MM.1S (cell line): ENCODE data around the gene TTYH3.

ENCODE experiments used
- DNase-seq: peaks from one replicate; pipeline ENCODE4 v3.0.0-alpha.2; 2015
- H2AFZ ChIP-seq: fragments of 300-600 bp; sonication (generic); 2 replicates; pipeline ENCODE4 v1.6.0; 2016; ENCODE audit warnings: antibody characterized with exemption, low read length
- H3F3A ChIP-seq: fragments of 300-600 bp; sonication (generic); 2 replicates; pipeline ENCODE4 v1.6.1; 2016; ENCODE audit warnings: mild to moderate bottlenecking, antibody characterized with exemption, low read length, moderate library complexity, mixed read lengths; ENCODE audit not compliant: insufficient read depth
- H3K27ac ChIP-seq: fragments of 300-600 bp; sonication (generic); 2 replicates; pipeline ENCODE4 v1.5.1; 2016; ENCODE audit warnings: mild to moderate bottlenecking, low read length
- H3K27me3 ChIP-seq: fragments of 300-600 bp; sonication (generic); replicated peaks from 2 replicates; pipeline ENCODE4 v1.6.0; 2016; ENCODE audit warnings: low read length; ENCODE audit not compliant: insufficient read depth
- H3K36me3 ChIP-seq: fragments of 300-600 bp; sonication (generic); replicated peaks from 2 replicates; pipeline ENCODE4 v1.6.1; 2016; ENCODE audit warnings: mild to moderate bottlenecking, low read length, mixed read lengths; ENCODE audit not compliant: insufficient read depth
- H3K4me1 ChIP-seq: fragments of 300-600 bp; sonication (generic); 2 replicates; pipeline ENCODE4 v1.6.1; 2016; ENCODE audit warnings: low read length, mixed read lengths
- H3K4me2 ChIP-seq: fragments of 300-600 bp; sonication (generic); 2 replicates; pipeline ENCODE4 v1.6.0; 2016; ENCODE audit warnings: low read depth, low read length
- H3K4me3 ChIP-seq: fragments of 300-600 bp; sonication (generic); 2 replicates; pipeline ENCODE4 v1.5.1; 2016; ENCODE audit warnings: low read length, mixed read lengths
- H3K79me2 ChIP-seq: fragments of 300-600 bp; sonication (generic); 2 replicates; pipeline ENCODE4 v1.6.1; 2016; ENCODE audit warnings: mixed run types, low read length, mixed read lengths
- H3K9ac ChIP-seq: fragments of 300-600 bp; sonication (generic); 2 replicates; pipeline ENCODE4 v1.6.1; 2016; ENCODE audit warnings: low read length, mixed read lengths
- H3K9me2 ChIP-seq: fragments of 300-600 bp; sonication (generic); replicated peaks from 2 replicates; pipeline ENCODE4 v1.6.1; 2016; ENCODE audit warnings: mild to moderate bottlenecking, low read length, mixed read lengths; ENCODE audit not compliant: insufficient read depth
- H3K9me3 ChIP-seq: fragments of 300-600 bp; sonication (generic); replicated peaks from 2 replicates; pipeline ENCODE4 v1.6.1; 2016; ENCODE audit warnings: mild to moderate bottlenecking, low read length, mixed read lengths; ENCODE audit not compliant: insufficient read depth
- H4K20me1 ChIP-seq: fragments of 300-600 bp; sonication (generic); 2 replicates; pipeline ENCODE4 v1.6.1; 2016; ENCODE audit warnings: mild to moderate bottlenecking, low read length, moderate library complexity, mixed read lengths; ENCODE audit not compliant: insufficient read depth
- CTCF ChIP-seq: fragments of 300-600 bp; sonication (generic); IDR thresholded peaks from 2 replicates; pipeline ENCODE4 v1.5.1; 2016; ENCODE audit warnings: antibody characterized with exemption, low read length, mixed read lengths
- EZH2 ChIP-seq: fragments of 300-600 bp; sonication (generic); optimal IDR thresholded peaks from 2 replicates; pipeline ENCODE3; 2017; ENCODE audit warnings: low read depth, mild to moderate bottlenecking, antibody characterized with exemption, low read length, mixed read lengths
- EZH2phosphoT487 ChIP-seq: fragments of 300-600 bp; sonication (generic); IDR thresholded peaks from 2 replicates; pipeline ENCODE4 v1.6.1; 2018; ENCODE audit warnings: antibody characterized with exemption, low read length

TTYH3 gene

GRCh38 chr7:2637066-2637471 is 5.3 kb downstream of the TTYH3 start:
- H3K4me1 ChIP-seq: no peaks in the 10 kb centered on the region
- no peak overlapping the region for H3K4me2 ChIP-seq
- no peaks in the 10 kb centered on the region for H3K79me2 ChIP-seq
- H3K4me3 ChIP-seq: no peak overlapping the region
- H3K36me3 ChIP-seq: no peaks in the 10 kb centered on the region
- no peaks in the 10 kb centered on the region for H3F3A ChIP-seq
- H3K27ac ChIP-seq: no peak overlapping the region
- no peak overlapping the region for H2AFZ ChIP-seq
- no peak for DNase-seq
- H3K27me3 ChIP-seq: peaks cover 98% of the 10 kb centered on the region
- H4K20me1 ChIP-seq: no peaks in the 10 kb centered on the region
- TF ChIP-seq EZH2 (no peak), EZH2phosphoT487 (no peak), CTCF (no peak)
- no peaks in the 10 kb centered on the region for H3K9me2 ChIP-seq
- H3K9ac ChIP-seq: no peak overlapping the region
- H3K9me3 ChIP-seq: no peaks in the 10 kb centered on the region

GRCh38 chr7:2637505-2638223 is 5.9 kb downstream of the TTYH3 start:
- Histone ChIP-seq H3K27me3 (peaks cover 93% of the 10 kb centered on the region), H3K36me3 (no peaks in the 10 kb centered on the region), H3K9ac (no peak overlapping the region), H3K79me2 (no peaks in the 10 kb centered on the region), H4K20me1 (no peaks in the 10 kb centered on the region), H3F3A (no peaks in the 10 kb centered on the region), H3K27ac (no peak overlapping the region), H3K4me3 (no peak overlapping the region), H3K4me2 (no peak overlapping the region), H3K9me3 (no peaks in the 10 kb centered on the region), H3K4me1 (no peaks in the 10 kb centered on the region), H3K9me2 (no peaks in the 10 kb centered on the region), H2AFZ (no peak overlapping the region)
- DNase-seq: no peak
- TF ChIP-seq EZH2 (no peak), CTCF (no peak), EZH2phosphoT487 (no peak)

- no peaks in the 10 kb centered on the region for H3K4me1 ChIP-seq
- H3K4me3 ChIP-seq: no peak overlapping the region
Measured at GRCh38 chr7:2638224-2638991, 6.6 kb downstream of the TTYH3 start.

GRCh38 chr7:2639181-2639681 is 7.4 kb downstream of the TTYH3 start:
- no peaks in the 10 kb centered on the region for H3K4me1 ChIP-seq
- no peak for TF ChIP-seq EZH2
- TF ChIP-seq EZH2phosphoT487: no peak
- TF ChIP-seq CTCF: no peak
- no peak for DNase-seq
- no peaks in the 10 kb centered on the region for H4K20me1 ChIP-seq
- no peaks in the 10 kb centered on the region for H3K36me3 ChIP-seq
- no peaks in the 10 kb centered on the region for H3K79me2 ChIP-seq
- H3F3A ChIP-seq: no peaks in the 10 kb centered on the region
- peaks cover 86% of the 10 kb centered on the region for H3K27me3 ChIP-seq
- no peaks in the 10 kb centered on the region for H3K9me3 ChIP-seq
- no peaks in the 10 kb centered on the region for H3K9me2 ChIP-seq
- no peak overlapping the region for H3K4me2 ChIP-seq
- H3K4me3 ChIP-seq: no peak overlapping the region
- no peak overlapping the region for H2AFZ ChIP-seq
- no peak overlapping the region for H3K9ac ChIP-seq
- H3K27ac ChIP-seq: no peak overlapping the region

More at GRCh38 chr7:2638224-2638991, 6.6 kb downstream of the TTYH3 start:
- no peaks in the 10 kb centered on the region for H3K9me3 ChIP-seq
- no peaks in the 10 kb centered on the region for H3K79me2 ChIP-seq
- no peaks in the 10 kb centered on the region for H4K20me1 ChIP-seq
- no peak overlapping the region for H2AFZ ChIP-seq
- DNase-seq: no peak
- TF ChIP-seq EZH2: no peak
- no peaks in the 10 kb centered on the region for H3K36me3 ChIP-seq
- H3K27me3 ChIP-seq: peaks cover 86% of the 10 kb centered on the region
- no peak overlapping the region for H3K9ac ChIP-seq
- no peaks in the 10 kb centered on the region for H3F3A ChIP-seq
- H3K4me2 ChIP-seq: no peak overlapping the region
- no peaks in the 10 kb centered on the region for H3K9me2 ChIP-seq
- no peak overlapping the region for H3K27ac ChIP-seq
